Activated CD4-positive, alpha-beta memory T cell treated with anti-CD3 and anti-CD28 coated beads, Interleukin-2, amount 10 ng/mL, durations not matched to agents 7 days and 5 days (primary cell): ENCODE results near the gene ZNF536. TPM values are rescaled to one million over a fixed set of nuclear protein-coding genes. Genes with fewer than 3 reads are reported as not detected.
"Not testable (repeated sequence)": the region's sequence is repeated elsewhere in the genome, so short reads cannot be mapped to it uniquely, and the experiment has no call there.

Experiments
- CTCF ChIA-PET: fragments of 350-600 bp; sonication (Branson Sonifier 250); formaldehyde crosslinking; loops from one replicate; lab custom pipeline; 2021; ENCODE audit warnings: antibody characterized with exemption, inconsistent platforms; lab: Charles Lee
- POLR2A ChIA-PET: fragments of 350-600 bp; sonication (Branson Sonifier 250); formaldehyde crosslinking; loops from one replicate; lab custom pipeline; 2021; ENCODE audit warnings: antibody characterized with exemption; lab: Charles Lee
- DNase-seq: peaks from one replicate; pipeline ENCODE4 v3.0.0-alpha.2; 2020
- H3K27ac Mint-ChIP-seq: one replicate; pipeline ENCODE4 v1.8.0; 2021; ENCODE audit warnings: mild to moderate bottlenecking, mixed read lengths
- H3K27me3 Mint-ChIP-seq: one replicate; pipeline ENCODE4 v1.8.0; 2021; ENCODE audit warnings: mixed read lengths
- H3K36me3 Mint-ChIP-seq: one replicate; pipeline ENCODE4 v1.8.0; 2021; ENCODE audit warnings: low read depth, mixed read lengths
- H3K4me1 Mint-ChIP-seq: one replicate; pipeline ENCODE4 v1.8.0; 2021; ENCODE audit warnings: mixed read lengths
- H3K4me3 Mint-ChIP-seq: one replicate; pipeline ENCODE4 v1.8.0; 2021; ENCODE audit warnings: mild to moderate bottlenecking, mixed read lengths
- H3K9me3 Mint-ChIP-seq: one replicate; pipeline ENCODE4 v1.8.0; 2021; ENCODE audit warnings: mixed read lengths
- total RNA-seq, 2 experiments: library from RNA; stranded (reverse); gene quantifications; one replicate each; pipeline ENCODE4 v1.2.3, GENCODE V29; 2021

The ZNF536 gene
- total RNA-seq, 2 experiments from 2014 or later: not detected

DNA sequence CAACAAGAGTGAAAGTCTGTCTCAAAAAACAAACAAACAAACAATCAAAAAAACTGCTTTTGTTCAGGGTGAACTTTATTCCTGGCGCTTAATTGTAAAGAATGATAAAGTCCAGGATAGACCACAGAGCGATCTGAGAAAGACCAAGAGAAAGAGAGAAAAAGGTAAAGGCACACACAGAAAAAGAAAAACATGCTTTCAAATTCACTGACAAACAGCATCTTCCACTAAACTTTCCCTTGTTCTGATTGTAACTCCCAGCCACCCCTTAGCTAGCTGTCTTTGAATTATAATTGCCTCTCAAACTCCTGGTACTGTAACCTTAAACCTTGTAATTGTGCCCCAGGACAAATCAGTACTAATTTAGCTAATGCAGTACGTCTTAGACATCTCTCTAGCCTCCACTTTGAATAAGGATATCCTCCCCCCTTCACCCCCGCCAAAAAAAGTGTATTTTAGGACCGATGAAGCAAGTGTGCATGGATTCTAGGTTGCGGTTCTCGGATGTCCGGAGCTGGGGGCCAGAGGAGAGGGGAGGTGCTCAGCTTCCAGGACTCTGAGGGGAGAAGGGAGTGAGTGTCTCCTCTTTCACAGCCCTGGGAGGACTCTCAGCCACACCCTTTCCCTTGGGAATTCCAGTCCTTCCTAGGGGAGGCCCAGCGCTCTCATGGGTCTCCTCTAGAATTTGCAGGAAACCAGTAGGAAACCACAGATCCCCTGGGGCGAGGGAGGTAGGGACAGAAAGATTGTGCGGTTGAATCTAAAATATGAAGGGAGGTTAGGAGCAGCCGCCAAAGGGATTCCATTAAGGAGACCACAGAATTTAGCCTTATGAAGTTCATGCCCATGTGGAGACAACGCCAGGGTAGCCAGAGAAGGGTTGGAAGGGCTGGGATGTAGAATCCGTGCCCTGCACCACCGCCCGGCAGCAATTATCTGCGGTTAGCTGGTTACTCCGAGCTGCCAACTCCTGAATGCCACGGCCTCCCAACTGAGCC lies 19.7 kb downstream of the ZNF536 start:
- Mint-ChIP-seq H3K4me1 (peaks cover 4% of the 10 kb centered on the region), H3K4me3 (no peak overlapping the region), H3K27me3 (no peaks in the 10 kb centered on the region), H3K36me3 (no peaks in the 10 kb centered on the region), H3K9me3 (no peaks in the 10 kb centered on the region), H3K27ac (no peak overlapping the region)
- ChIA-PET POLR2A (no interaction called here), CTCF (no interaction called here)
- no peak for DNase-seq

DNA sequence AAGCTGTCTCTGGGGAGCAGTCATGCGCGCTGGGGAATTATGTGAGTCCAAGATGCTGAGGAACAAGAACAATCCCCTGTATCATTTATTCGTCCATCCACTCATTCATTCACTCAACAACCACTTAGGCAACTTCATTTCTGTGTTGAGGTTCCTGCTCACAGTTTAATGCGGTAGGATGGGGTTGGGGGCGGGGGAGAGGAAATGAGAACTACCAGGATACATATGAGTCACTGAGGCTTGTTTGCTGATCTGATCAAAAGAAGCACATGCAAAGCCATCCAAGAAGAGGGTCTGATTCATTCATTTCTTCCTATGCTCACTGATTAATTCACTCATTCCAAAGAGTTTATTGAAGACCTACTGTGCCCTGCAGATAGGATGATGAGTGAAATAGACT lies 20.9 kb downstream of the ZNF536 start:
- H3K27ac Mint-ChIP-seq: no peak overlapping the region
- no peaks in the 10 kb centered on the region for H3K9me3 Mint-ChIP-seq
- POLR2A ChIA-PET: no interaction called here
- H3K36me3 Mint-ChIP-seq: no peaks in the 10 kb centered on the region
- no peaks in the 10 kb centered on the region for H3K27me3 Mint-ChIP-seq
- H3K4me3 Mint-ChIP-seq: no peak overlapping the region
- H3K4me1 Mint-ChIP-seq: peaks cover 4% of the 10 kb centered on the region
- CTCF ChIA-PET: no interaction called here
- no peak for DNase-seq

DNA sequence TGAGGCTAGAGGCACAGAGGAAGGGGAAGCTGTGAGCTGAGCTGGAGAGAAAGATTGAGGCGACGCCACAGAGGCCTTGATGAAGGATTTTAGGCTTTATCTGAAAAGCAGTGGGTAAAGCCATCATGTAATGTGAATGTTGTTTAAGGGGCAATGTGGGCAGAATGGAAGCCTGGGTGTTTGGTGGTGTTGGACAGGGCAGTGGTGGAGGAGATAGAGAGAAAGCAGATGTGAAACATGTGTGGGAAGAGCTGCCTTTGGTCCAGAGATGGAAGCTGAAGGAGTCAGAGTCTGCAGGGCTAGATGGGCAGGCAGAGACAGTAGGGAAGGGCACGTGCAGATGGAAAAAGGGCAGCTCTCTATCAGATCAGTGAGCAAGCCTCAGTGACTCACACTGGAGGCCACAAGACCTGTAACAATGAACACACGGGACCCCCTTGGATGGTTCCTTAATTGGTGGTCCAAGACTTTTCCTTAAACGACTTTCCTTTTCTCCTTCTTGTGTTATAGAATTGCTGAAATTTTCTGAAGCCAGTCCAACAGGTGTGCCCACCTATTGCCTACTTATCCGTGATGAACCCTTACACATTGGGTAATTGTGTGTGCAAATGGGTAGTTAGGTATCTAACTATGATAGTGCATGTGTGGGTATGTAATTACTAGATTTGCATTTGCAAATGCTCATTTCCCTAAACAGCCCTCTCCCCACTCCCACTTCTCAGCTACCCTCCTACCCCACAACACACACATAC lies 21.7 kb downstream of the ZNF536 start:
- no peak for DNase-seq
- ChIA-PET CTCF (no interaction called here), POLR2A (no interaction called here)
- Mint-ChIP-seq H3K27me3 (no peaks in the 10 kb centered on the region), H3K36me3 (no peaks in the 10 kb centered on the region), H3K4me3 (no peak overlapping the region), H3K9me3 (no peaks in the 10 kb centered on the region), H3K4me1 (peaks cover 4% of the 10 kb centered on the region), H3K27ac (no peak overlapping the region)

DNA sequence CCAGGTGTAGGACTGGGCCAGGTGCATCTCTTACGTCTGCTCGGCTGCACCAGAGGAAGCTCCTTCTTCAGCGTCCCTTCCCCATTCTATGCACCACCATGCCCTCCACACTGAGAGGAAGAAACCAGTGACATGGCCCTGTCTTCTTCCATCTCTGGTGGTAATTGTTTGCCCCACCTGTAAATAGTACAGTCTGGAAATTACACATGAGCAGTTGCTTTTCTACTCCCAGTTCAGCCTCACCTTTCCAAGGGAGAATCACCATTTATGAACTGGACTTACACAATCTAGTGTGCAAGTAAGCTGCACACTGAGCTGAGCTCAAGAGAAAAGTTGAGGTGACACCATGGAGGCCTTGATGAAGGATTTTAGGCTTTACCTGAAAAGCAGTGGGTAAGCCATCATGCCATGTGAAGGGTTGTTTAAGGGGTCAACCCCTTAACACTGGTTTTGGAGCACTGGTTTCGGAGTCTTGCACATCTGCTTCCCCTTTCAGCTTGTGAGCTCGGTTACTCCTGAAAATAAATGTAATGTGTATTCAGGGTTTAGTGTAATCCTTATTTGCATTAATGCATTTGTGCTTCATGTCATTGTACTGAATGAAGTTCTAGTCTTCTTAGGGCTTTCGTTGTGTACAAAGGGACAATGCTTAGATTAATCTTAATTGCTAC lies 22.4 kb downstream of the ZNF536 start:
- DNase-seq: no peak
- POLR2A ChIA-PET: no interaction called here
- H3K4me3 Mint-ChIP-seq: no peak overlapping the region
- no peaks in the 10 kb centered on the region for H3K27me3 Mint-ChIP-seq
- H3K36me3 Mint-ChIP-seq: no peaks in the 10 kb centered on the region
- H3K9me3 Mint-ChIP-seq: no peaks in the 10 kb centered on the region
- no peak overlapping the region for H3K27ac Mint-ChIP-seq
- CTCF ChIA-PET: no interaction called here
- peaks cover 4% of the 10 kb centered on the region for H3K4me1 Mint-ChIP-seq

- H3K9me3 Mint-ChIP-seq: no peaks in the 10 kb centered on the region
- H3K4me1 Mint-ChIP-seq: peaks cover 4% of the 10 kb centered on the region
- H3K27ac Mint-ChIP-seq: no peak overlapping the region
- no peaks in the 10 kb centered on the region for H3K27me3 Mint-ChIP-seq
- ChIA-PET CTCF (no interaction called here), POLR2A (no interaction called here)
- no peaks in the 10 kb centered on the region for H3K36me3 Mint-ChIP-seq
- H3K4me3 Mint-ChIP-seq: no peak overlapping the region
- no peak for DNase-seq
Observed at GRCh38 chr19:30395283-30395682, 23.1 kb downstream of the ZNF536 start.

GRCh38 chr19:30398539-30398938 lies 26.4 kb downstream of the ZNF536 start:
- CTCF ChIA-PET, H3K36me3 Mint-ChIP-seq, H3K27me3 Mint-ChIP-seq, POLR2A ChIA-PET, H3K4me1 Mint-ChIP-seq, H3K27ac Mint-ChIP-seq, DNase-seq, H3K4me3 Mint-ChIP-seq, H3K9me3 Mint-ChIP-seq: not testable (repeated sequence)

DNA sequence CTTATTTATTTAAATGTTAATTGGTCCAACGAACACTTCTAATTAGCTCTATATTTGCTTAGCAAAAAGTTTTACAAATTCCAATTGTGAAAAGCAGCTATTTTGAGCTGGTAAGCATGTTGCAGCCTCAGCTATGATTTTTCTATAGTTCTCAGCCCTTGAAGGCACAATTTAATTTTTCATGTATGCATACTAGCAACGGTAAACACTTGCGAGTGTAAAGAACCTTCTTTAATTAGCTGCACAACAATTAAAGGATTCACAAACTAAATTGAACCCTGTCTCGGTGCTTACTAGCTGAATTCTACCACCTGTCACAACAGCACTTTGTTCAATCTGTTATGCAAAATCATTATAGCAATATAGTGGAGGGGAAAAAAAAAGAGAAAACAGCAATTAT lies 29.8 kb downstream of the ZNF536 start:
- Mint-ChIP-seq H3K4me1 (no peaks in the 10 kb centered on the region), H3K36me3 (no peaks in the 10 kb centered on the region), H3K27me3 (no peaks in the 10 kb centered on the region), H3K27ac (no peak overlapping the region), H3K9me3 (no peaks in the 10 kb centered on the region), H3K4me3 (no peak overlapping the region)
- DNase-seq: no peak
- ChIA-PET POLR2A (no interaction called here), CTCF (no interaction called here)

DNA sequence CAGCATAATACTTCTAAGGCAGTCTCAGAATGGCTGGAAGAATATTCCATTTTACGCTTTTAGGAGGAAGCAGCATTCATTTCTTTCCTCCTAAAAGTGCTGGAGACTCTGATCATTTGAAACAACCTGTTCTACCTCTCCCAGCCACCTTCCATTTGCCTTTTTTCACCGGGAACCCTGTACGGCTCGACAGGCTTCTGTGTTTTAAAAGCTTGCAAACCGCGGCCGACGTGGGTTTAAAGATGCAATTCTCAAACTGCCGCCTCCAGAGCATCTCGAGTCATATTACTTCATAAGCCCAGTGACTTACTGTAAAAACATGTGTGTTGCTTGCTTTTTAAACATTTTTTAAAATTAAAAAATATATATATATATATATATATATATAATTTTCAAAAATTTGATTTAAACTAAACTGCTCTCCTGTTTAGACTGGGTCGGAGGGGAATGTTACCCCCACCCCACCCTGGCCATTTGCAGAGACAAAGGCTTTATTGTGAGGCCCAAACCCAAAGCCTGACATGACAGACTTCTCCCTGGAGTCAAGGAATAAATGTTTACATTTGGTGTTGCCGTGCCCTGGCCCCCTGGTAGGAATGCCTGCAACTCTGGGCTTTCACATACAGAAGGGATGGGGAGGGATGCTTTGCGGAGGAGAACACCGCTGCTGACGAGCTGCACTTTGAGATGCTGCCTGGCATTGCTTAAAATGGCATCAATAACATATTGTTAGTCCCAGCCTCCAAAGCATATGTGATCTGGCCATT lies 30.4 kb downstream of the ZNF536 start:
- H3K4me3 Mint-ChIP-seq: no peak overlapping the region

GRCh38 chr19:30403203-30403985 lies 31.2 kb downstream of the ZNF536 start:
- no peaks in the 10 kb centered on the region for H3K36me3 Mint-ChIP-seq
- H3K9me3 Mint-ChIP-seq: no peaks in the 10 kb centered on the region
- no peak overlapping the region for H3K4me3 Mint-ChIP-seq
- no peaks in the 10 kb centered on the region for H3K4me1 Mint-ChIP-seq
- POLR2A ChIA-PET: no interaction called here
- CTCF ChIA-PET: no interaction called here
- H3K27ac Mint-ChIP-seq: no peak overlapping the region
- H3K27me3 Mint-ChIP-seq: no peaks in the 10 kb centered on the region
- DNase-seq: no peak

More for the DNA sequence above, 30.4 kb downstream of the ZNF536 start:
- ChIA-PET POLR2A (no interaction called here), CTCF (no interaction called here)
- no peak for DNase-seq
- no peaks in the 10 kb centered on the region for H3K36me3 Mint-ChIP-seq
- no peak overlapping the region for H3K27ac Mint-ChIP-seq
- no peaks in the 10 kb centered on the region for H3K9me3 Mint-ChIP-seq
- no peaks in the 10 kb centered on the region for H3K27me3 Mint-ChIP-seq
- no peaks in the 10 kb centered on the region for H3K4me1 Mint-ChIP-seq

- Mint-ChIP-seq H3K27me3 (no peaks in the 10 kb centered on the region), H3K4me1 (no peaks in the 10 kb centered on the region), H3K27ac (no peak overlapping the region), H3K9me3 (no peaks in the 10 kb centered on the region), H3K4me3 (no peak overlapping the region), H3K36me3 (no peaks in the 10 kb centered on the region)
- ChIA-PET POLR2A (no interaction called here), CTCF (no interaction called here)
- DNase-seq: no peak
Observed at GRCh38 chr19:30406220-30407067, 34.3 kb downstream of the ZNF536 start.

DNA sequence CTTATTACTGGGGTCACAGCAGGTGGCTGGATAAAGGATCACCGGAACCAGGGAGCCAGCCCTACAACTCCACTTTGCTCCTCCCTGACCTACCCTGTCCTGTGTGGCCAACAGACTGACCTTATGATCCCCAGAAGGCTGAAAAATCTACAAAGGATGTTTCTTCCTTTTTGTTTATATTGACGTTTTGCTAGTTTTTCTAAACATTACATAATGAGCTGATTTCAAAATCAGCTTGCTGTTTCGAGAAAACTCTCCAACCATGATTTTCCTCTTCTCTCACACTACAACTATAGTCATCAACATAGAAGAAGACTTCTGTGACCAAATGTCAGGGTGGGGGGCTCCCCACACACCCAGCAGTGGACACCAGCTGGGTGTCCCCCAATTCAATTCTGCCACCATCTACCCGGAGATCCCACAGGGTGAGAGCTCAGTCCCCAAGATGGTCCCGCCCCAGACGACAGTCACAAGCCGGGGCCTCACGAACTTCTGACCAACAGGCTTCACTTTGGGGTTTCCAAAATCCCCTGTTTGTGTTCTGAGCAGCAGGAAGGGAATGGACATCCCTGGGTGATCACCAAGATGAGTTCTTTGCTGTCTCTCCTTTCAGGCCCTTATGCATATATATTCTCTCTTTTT lies 35.0 kb downstream of the ZNF536 start:
- DNase-seq: no peak
- H3K4me3 Mint-ChIP-seq: no peak overlapping the region
- ChIA-PET POLR2A (no interaction called here), CTCF (no interaction called here)
- H3K9me3 Mint-ChIP-seq: no peaks in the 10 kb centered on the region
- H3K27ac Mint-ChIP-seq: no peak overlapping the region
- H3K4me1 Mint-ChIP-seq: no peaks in the 10 kb centered on the region
- H3K27me3 Mint-ChIP-seq: no peaks in the 10 kb centered on the region
- no peaks in the 10 kb centered on the region for H3K36me3 Mint-ChIP-seq
